OCI-LY7 (cell line): ENCODE results near the gene ARHGAP35. TPM values are rescaled to one million over a fixed set of nuclear protein-coding genes. Genes with fewer than 3 reads are reported as not detected.

Experiments
- BruUV-seq: library from RNA; stranded (reverse); fragments of 400-500 nt; replicated peaks from 2 replicates; lab custom pipeline; 2021; lab: Mats Ljungman, UMichigan
- CTCF ChIA-PET: fragments of 300-600 bp; sonication (Branson Sonifier 250); formaldehyde crosslinking; loops from one replicate; lab custom pipeline; 2022; ENCODE audit warnings: antibody characterized with exemption; ENCODE audit not compliant: unreplicated experiment; lab: Charles Lee
- POLR2A ChIA-PET: fragments of 300-600 bp; sonication (Branson Sonifier 250); formaldehyde crosslinking; loops from one replicate; lab custom pipeline; 2022; ENCODE audit warnings: antibody characterized with exemption; lab: Charles Lee
- DNase-seq: peaks from one replicate; pipeline ENCODE4 v3.0.0-alpha.2; 2015; ENCODE audit warnings: low spot score
- H2AFZ ChIP-seq: fragments of 200-600 bp; sonication (generic), shearing (Covaris generic); 2 replicates; pipeline ENCODE4 v1.6.1; 2014; ENCODE audit warnings: mild to moderate bottlenecking, antibody characterized with exemption, low read length, moderate library complexity
- H3K27ac ChIP-seq: fragments of 200-600 bp; sonication (generic); 2 replicates; pipeline ENCODE4 v1.5.1; 2014; ENCODE audit warnings: mixed run types, low read depth, mild to moderate bottlenecking, moderate library complexity, low read length, inconsistent platforms; ENCODE audit not compliant: poor library complexity, severe bottlenecking
- H3K36me3 ChIP-seq: fragments of 200-600 bp; sonication (generic); 2 replicates; pipeline ENCODE4 v1.6.1; 2014; ENCODE audit warnings: mild to moderate bottlenecking, antibody characterized with exemption, low read length, moderate library complexity, mixed read lengths; ENCODE audit not compliant: insufficient read depth
- H3K4me1 ChIP-seq: fragments of 200-600 bp; sonication (generic); 2 replicates; pipeline ENCODE4 v1.5.1; 2014; ENCODE audit warnings: mild to moderate bottlenecking, low read length; ENCODE audit not compliant: insufficient read depth, poor library complexity, severe bottlenecking
- H3K4me2 ChIP-seq: fragments of 200-600 bp; sonication (generic); 2 replicates; pipeline ENCODE4 v1.6.1; 2014; ENCODE audit warnings: mild to moderate bottlenecking, low read length
- H3K4me3 ChIP-seq: fragments of 200-600 bp; sonication (generic); 2 replicates; pipeline ENCODE4 v1.5.1; 2014; ENCODE audit warnings: mild to moderate bottlenecking, low read depth, low read length; ENCODE audit not compliant: poor library complexity, severe bottlenecking
- H3K79me2 ChIP-seq: fragments of 200-600 bp; sonication (generic); 2 replicates; pipeline ENCODE4 v1.6.1; 2016; ENCODE audit warnings: low read depth, mild to moderate bottlenecking, low read length, moderate library complexity, mixed read lengths; ENCODE audit not compliant: insufficient read depth
- H3K9me2 ChIP-seq: fragments of 200-600 bp; sonication (generic); 2 replicates; pipeline ENCODE4 v1.6.1; 2016; ENCODE audit warnings: mild to moderate bottlenecking, low read length, mixed read lengths; ENCODE audit not compliant: insufficient read depth
- H3K9me3 ChIP-seq: fragments of 200-600 bp; sonication (generic); 2 replicates; pipeline ENCODE4 v1.6.1; 2014; ENCODE audit warnings: mild to moderate bottlenecking, mixed run types, low read length, mixed read lengths
- H4K20me1 ChIP-seq: fragments of 200-600 bp; sonication (generic); 2 replicates; pipeline ENCODE4 v1.6.1; 2014; ENCODE audit warnings: mild to moderate bottlenecking, antibody characterized with exemption, low read length, moderate library complexity, mixed read lengths; ENCODE audit not compliant: insufficient read depth
- EZH2phosphoT487 ChIP-seq: fragments of 200-600 bp; sonication (generic); IDR thresholded peaks from 2 replicates; pipeline ENCODE4 v1.6.1; 2018; ENCODE audit warnings: low read depth, borderline replicate concordance, mild to moderate bottlenecking, mixed run types, antibody characterized with exemption, low read length, moderate library complexity, mixed read lengths
- intact Hi-C: fragments of 100-400 bp; cut with micrococcal nuclease; formaldehyde crosslinking; loops from one replicate; pipeline ENCODE4 v1.10.0; 2022; ENCODE audit not compliant: unreplicated experiment
- total RNA-seq, 2 experiments: library from RNA; depleted of rRNA in 1 of 2; stranded (reverse); fragments of >200 nt in 1 of 2; shearing (Covaris generic) in 1 of 2; gene quantifications; 2 replicates each; pipeline ENCODE4 v1.2.3, GENCODE V29; 2014 to 2022
- TF ChIP-seq, protein P1 (sequence below): fragments of 200-600 bp; sonication (generic); conservative IDR thresholded peaks from 2 replicates; pipeline ENCODE4 v1.5.1; 2014; ENCODE audit warnings: mild to moderate bottlenecking, antibody characterized with exemption, low read length, moderate library complexity, mixed read lengths

Gene ARHGAP35
- total RNA-seq, 2 experiments from 2014 or later, result 26.5 to 42.2 TPM

- H3K4me1 ChIP-seq, result peaks cover 22% of the 10 kb centered on the region
Observed at GRCh38 chr19:46906221-46906620, 45.4 kb downstream of the ARHGAP35 start.

DNA sequence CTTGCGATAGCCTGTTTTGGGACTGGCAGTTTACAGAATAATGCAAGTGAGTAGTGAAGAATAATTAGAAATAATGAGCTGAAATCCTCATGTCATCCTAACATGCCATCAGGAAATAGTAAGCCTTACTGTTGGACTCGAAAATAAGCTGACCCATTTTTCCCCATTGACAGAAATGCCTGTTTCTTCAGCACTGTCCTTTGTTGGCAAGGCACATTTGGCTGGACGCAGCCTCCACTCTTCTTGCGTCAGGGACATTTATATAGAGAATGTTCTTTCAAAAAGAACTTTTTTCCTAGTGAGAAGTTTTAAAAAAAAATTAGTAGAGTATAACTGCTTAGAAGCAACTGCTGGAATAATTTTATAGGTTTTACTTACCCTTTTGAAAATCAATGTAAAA lies 47.1 kb downstream of the ARHGAP35 start:
- POLR2A ChIA-PET, result interaction anchor here (0.8 to 1.1 kb wide), 3 partner anchors 16 to 37 kb away, joined by 3 read pairs; no protein-coding TSS in a partner anchor
- H3K9me3 ChIP-seq, result no peaks in the 10 kb centered on the region

More at GRCh38 chr19:46906221-46906620, 45.4 kb downstream of the ARHGAP35 start:
- intact Hi-C loops, result no loop called here
- Histone ChIP-seq H4K20me1 (peaks cover 17% of the 10 kb centered on the region), H3K9me3 (no peaks in the 10 kb centered on the region), H3K9me2 (no peaks in the 10 kb centered on the region), H3K27ac (no peak overlapping the region), H2AFZ (no peak overlapping the region), H3K4me2 (no peak overlapping the region), H3K36me3 (peaks cover 8% of the 10 kb centered on the region; the same call in 1 of the 2 replicates), H3K4me3 (no peak overlapping the region), H3K79me2 (peaks cover 70% of the 10 kb centered on the region; the same call in 1 of the 2 replicates)
- POLR2A ChIA-PET, result interaction anchor here (0.7 kb wide), 1 partner anchor 34 kb away, joined by 7 read pairs; no protein-coding TSS in a partner anchor
- DNase-seq, result no peak
- BruUV-seq, result no TSS peak
- CTCF ChIA-PET, result no interaction called here
- TF ChIP-seq EZH2phosphoT487, result no peak
- TF ChIP-seq, protein P1, sequence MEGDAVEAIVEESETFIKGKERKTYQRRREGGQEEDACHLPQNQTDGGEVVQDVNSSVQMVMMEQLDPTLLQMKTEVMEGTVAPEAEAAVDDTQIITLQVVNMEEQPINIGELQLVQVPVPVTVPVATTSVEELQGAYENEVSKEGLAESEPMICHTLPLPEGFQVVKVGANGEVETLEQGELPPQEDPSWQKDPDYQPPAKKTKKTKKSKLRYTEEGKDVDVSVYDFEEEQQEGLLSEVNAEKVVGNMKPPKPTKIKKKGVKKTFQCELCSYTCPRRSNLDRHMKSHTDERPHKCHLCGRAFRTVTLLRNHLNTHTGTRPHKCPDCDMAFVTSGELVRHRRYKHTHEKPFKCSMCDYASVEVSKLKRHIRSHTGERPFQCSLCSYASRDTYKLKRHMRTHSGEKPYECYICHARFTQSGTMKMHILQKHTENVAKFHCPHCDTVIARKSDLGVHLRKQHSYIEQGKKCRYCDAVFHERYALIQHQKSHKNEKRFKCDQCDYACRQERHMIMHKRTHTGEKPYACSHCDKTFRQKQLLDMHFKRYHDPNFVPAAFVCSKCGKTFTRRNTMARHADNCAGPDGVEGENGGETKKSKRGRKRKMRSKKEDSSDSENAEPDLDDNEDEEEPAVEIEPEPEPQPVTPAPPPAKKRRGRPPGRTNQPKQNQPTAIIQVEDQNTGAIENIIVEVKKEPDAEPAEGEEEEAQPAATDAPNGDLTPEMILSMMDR, result no peak

DNA sequence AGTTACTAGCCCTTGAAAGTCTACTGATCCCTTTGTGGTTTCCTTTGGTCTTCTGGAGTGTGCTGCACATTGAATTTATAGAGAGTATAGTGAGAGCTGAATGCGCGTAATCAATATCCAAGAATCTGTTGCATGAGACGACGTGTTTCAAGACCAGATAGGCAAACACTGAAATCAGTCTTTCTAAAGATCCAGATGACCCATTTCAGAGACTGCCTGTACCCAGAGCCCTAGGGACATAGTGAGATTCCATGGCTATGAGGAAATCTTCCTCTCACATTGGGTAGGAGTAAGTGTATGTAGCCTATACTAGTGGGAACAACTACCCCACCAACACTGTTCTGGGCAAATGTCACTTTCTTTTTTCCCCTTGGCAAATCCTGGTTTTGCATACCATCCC lies 48.6 kb downstream of the ARHGAP35 start:
- H3K4me3 ChIP-seq, result no peak overlapping the region
- intact Hi-C loops, result no loop called here
- peaks cover 70% of the 10 kb centered on the region for H3K79me2 ChIP-seq
- H3K9me2 ChIP-seq, result no peaks in the 10 kb centered on the region
- no peaks in the 10 kb centered on the region; the same call in 1 of the 2 replicates for H4K20me1 ChIP-seq
- no peak overlapping the region for H2AFZ ChIP-seq
- BruUV-seq, result no TSS peak
- peaks cover 22% of the 10 kb centered on the region for H3K4me1 ChIP-seq
- H3K4me2 ChIP-seq, result no peak overlapping the region
- TF ChIP-seq EZH2phosphoT487, result no peak
- TF ChIP-seq, protein P1, result no peak
- no peak for DNase-seq
- no peak overlapping the region for H3K27ac ChIP-seq
- ChIA-PET CTCF (interaction anchor here (1.4 kb wide), 1 partner anchor 12 kb away, joined by 3 read pairs; no protein-coding TSS in a partner anchor), POLR2A (no interaction called here)
- H3K9me3 ChIP-seq, result no peaks in the 10 kb centered on the region
- peaks cover 12% of the 10 kb centered on the region; the same call in 1 of the 2 replicates for H3K36me3 ChIP-seq

More for the DNA sequence above, 47.1 kb downstream of the ARHGAP35 start:
- H3K9me2 ChIP-seq, result no peaks in the 10 kb centered on the region
- H3K4me1 ChIP-seq, result peaks cover 22% of the 10 kb centered on the region
- H3K4me2 ChIP-seq, result no peak overlapping the region
- no peak for TF ChIP-seq EZH2phosphoT487
- TF ChIP-seq, protein P1, result no peak
- H3K4me3 ChIP-seq, result no peak overlapping the region
- CTCF ChIA-PET, result no interaction called here
- peaks cover 12% of the 10 kb centered on the region; the same call in 1 of the 2 replicates for H3K36me3 ChIP-seq
- peaks cover 70% of the 10 kb centered on the region for H3K79me2 ChIP-seq
- peaks cover 8% of the 10 kb centered on the region for H4K20me1 ChIP-seq
- no peak for DNase-seq
- no peak overlapping the region for H3K27ac ChIP-seq
- no TSS peak for BruUV-seq
- no peak overlapping the region for H2AFZ ChIP-seq
- intact Hi-C loops, result no loop called here
